A549 (cell line): ENCODE measurements around the gene ATOSB. TPM values are rescaled to one million over a fixed set of nuclear protein-coding genes. Genes with fewer than 3 reads are reported as not detected.

Source experiments
- ATAC-seq, 2 experiments: fragments of 200-7000 bp in 1 of 2; fragments of >200 bp in 1 of 2; cut with Nextera tagmentation in 1 of 2; cut with Tn5 transposase in 1 of 2; 3 replicates each; pipeline versions ENCODE4 v1.8.0 to v1.9.1; 2018 to 2020; ENCODE audit warnings: mild to moderate bottlenecking in 1 of 2, moderate library complexity in 1 of 2
- CTCF ChIA-PET: fragments of 300-600 bp; sonication (Branson Sonifier 250); formaldehyde crosslinking; extraction: SDS; loops from one replicate; lab custom pipeline; 2021; ENCODE audit warnings: antibody characterized with exemption, inconsistent platforms; lab: Yijun Ruan, JAX
- POLR2A ChIA-PET: fragments of 350-600 bp; formaldehyde crosslinking; extraction: SDS; loops from one replicate; lab custom pipeline; 2021; ENCODE audit warnings: antibody characterized with exemption, inconsistent platforms; lab: Yijun Ruan, JAX
- DNase-seq, 2 experiments: peaks; one replicate each; pipeline versions ENCODE4 v3.0.0 to v3.0.0-alpha.2; 2011 to 2016; ENCODE audit warnings: low read depth in 1 of 2, low spot score in 1 of 2
- FAIRE-seq: peaks from 2 replicates; lab custom pipeline; 2011; peaks lifted over from hg19 to GRCh38; lab: Jason Lieb, UNC
- H3K27ac ChIP-seq, 2 experiments: fragments of >200 bp; sonication (Bioruptor Twin); formaldehyde crosslinking; 3 replicates each; pipeline ENCODE4 v1.5.1; 2016 to 2017
- H3K4me1 ChIP-seq: fragments of >200 bp; sonication (Bioruptor Twin); formaldehyde crosslinking; 3 replicates; pipeline ENCODE4 v1.6.1; 2016
- H3K4me2 ChIP-seq: fragments of >200 bp; sonication (Bioruptor Twin); formaldehyde crosslinking; 3 replicates; pipeline ENCODE4 v1.6.1; 2016
- H3K4me3 ChIP-seq: fragments of >200 bp; sonication (Bioruptor Twin); formaldehyde crosslinking; 3 replicates; pipeline ENCODE4 v1.5.1; 2016
- H3K9me3 ChIP-seq: fragments of >200 bp; sonication (Bioruptor Twin); formaldehyde crosslinking; 3 replicates; pipeline ENCODE4 v1.6.1; 2016
- ATOH8 ChIP-seq: fragments of 250-450 bp; sonication (Bioruptor Pico); IDR thresholded peaks from 2 replicates; pipeline ENCODE4 v1.5.0; 2020; ENCODE audit warnings: low read depth, mild to moderate bottlenecking, moderate library complexity
- CTCF ChIP-seq: fragments of >200 bp; sonication (Bioruptor Twin); formaldehyde crosslinking; IDR thresholded peaks from 3 replicates; pipeline ENCODE4 v1.5.1; 2016
- ELK1 ChIP-seq: fragments of 150-350 bp; IDR thresholded peaks from 2 replicates; pipeline ENCODE4 v1.6.1; 2014; ENCODE audit warnings: low read depth, mild to moderate bottlenecking, low read length
- ESRRA ChIP-seq: fragments of 150-350 bp; IDR thresholded peaks from 2 replicates; pipeline ENCODE4 v1.6.1; 2014; ENCODE audit warnings: mild to moderate bottlenecking, low read length, borderline replicate concordance
- FOXS1 ChIP-seq: fragments of 250-450 bp; sonication (Bioruptor Pico); IDR thresholded peaks from 2 replicates; pipeline ENCODE4 v1.5.0; 2020; ENCODE audit warnings: mild to moderate bottlenecking, moderate library complexity
- HES2 ChIP-seq: fragments of >200 bp; sonication (Bioruptor Twin); formaldehyde crosslinking; IDR thresholded peaks from 2 replicates; pipeline ENCODE4 v1.6.1; 2016
- HEYL ChIP-seq: fragments of 250-450 bp; sonication (Bioruptor Pico); IDR thresholded peaks from 2 replicates; pipeline ENCODE4 v1.8.0; 2021; ENCODE audit warnings: mild to moderate bottlenecking, moderate library complexity
- HOXB13 ChIP-seq: fragments of 250-450 bp; sonication (Bioruptor Pico); IDR thresholded peaks from 2 replicates; pipeline ENCODE4 v1.5.0; 2020; ENCODE audit warnings: low read depth, mild to moderate bottlenecking, moderate library complexity
- HOXB5 ChIP-seq: fragments of 250-450 bp; sonication (Bioruptor Pico); IDR thresholded peaks from 2 replicates; pipeline ENCODE4 v1.5.0; 2020; ENCODE audit warnings: mild to moderate bottlenecking, moderate library complexity
- KDM5A ChIP-seq: fragments of 200-600 bp; sonication (generic); IDR thresholded peaks from 2 replicates; pipeline ENCODE4 v1.6.1; 2016; ENCODE audit warnings: antibody characterized with exemption, mild to moderate bottlenecking
- NFE2L2 ChIP-seq: fragments of 150-350 bp; conservative IDR thresholded peaks from 2 replicates; pipeline ENCODE4 v1.6.1; 2014; ENCODE audit warnings: low read length
- PHF8 ChIP-seq: fragments of 200-600 bp; sonication (generic); IDR thresholded peaks from 2 replicates; pipeline ENCODE4 v1.6.1; 2016; ENCODE audit warnings: low read depth, mild to moderate bottlenecking, antibody characterized with exemption, moderate library complexity, borderline replicate concordance
- POLR2AphosphoS2 ChIP-seq: conservative IDR thresholded peaks from 2 replicates; pipeline ENCODE4 v1.6.1; 2012; ENCODE audit warnings: low read length, improper control_type of control experiment, inconsistent platforms
- RAD21 ChIP-seq, 2 experiments: fragments of >200 bp in 1 of 2; sonication (Bioruptor Twin) in 1 of 2; formaldehyde crosslinking in 1 of 2; IDR thresholded peaks in 1 of 2; conservative IDR thresholded peaks in 1 of 2; 2 replicates in 1 of 2; 3 replicates in 1 of 2; pipeline ENCODE4 v1.6.1; 2012 to 2018; ENCODE audit warnings: inconsistent platforms in 1 of 2
- RARB ChIP-seq: fragments of 250-450 bp; sonication (Bioruptor Pico); IDR thresholded peaks from 2 replicates; pipeline ENCODE4 v1.8.0; 2021; ENCODE audit warnings: mild to moderate bottlenecking, moderate library complexity
- RCOR1 ChIP-seq: fragments of 150-350 bp; IDR thresholded peaks from 2 replicates; pipeline ENCODE4 v1.6.1; 2014; ENCODE audit warnings: antibody characterized with exemption, low read length, low read depth
- SMC3 ChIP-seq: fragments of >200 bp; sonication (Bioruptor Twin); formaldehyde crosslinking; IDR thresholded peaks from 3 replicates; pipeline ENCODE4 v1.6.1; 2018; ENCODE audit warnings: inconsistent platforms
- TFCP2L1 ChIP-seq: fragments of 250-450 bp; sonication (Bioruptor Pico); IDR thresholded peaks from 2 replicates; pipeline ENCODE4 v1.5.0; 2021; ENCODE audit warnings: mild to moderate bottlenecking
- ZSCAN20 ChIP-seq: fragments of 250-450 bp; sonication (Bioruptor Pico); IDR thresholded peaks from 2 replicates; pipeline ENCODE4 v1.8.0; 2022; ENCODE audit warnings: mild to moderate bottlenecking, moderate library complexity
- WGBS: methylation state at CpG from one replicate; pipeline ENCODE4 v1.1.6; 2017; ENCODE audit errors: missing lambda C conversion rate; 5-methylcytosine and 5-hydroxymethylcytosine counted together
- polyA plus RNA-seq, 4 experiments: library from polyadenylated mRNA; depleted of rRNA in 3 of 4; stranded (reverse); fragments of >200 nt; fragmentation: RNase III in 1 of 4; extraction: RNeasy Plus Mini Kit Qiagen cat#74134 plus additional on column Dnase treatment in 1 of 4; gene quantifications; 2 replicates in 3 of 4; 3 replicates in 1 of 4; pipeline ENCODE4 v1.2.3, GENCODE V29; 2011 to 2017

The ATOSB gene
- polyA plus RNA-seq, 2 of the 4 experiments (the other 2 are of a cell fraction): 11.8 to 14.0 TPM

- POLR2A ChIA-PET: interaction anchor here (0.8 to 2.2 kb wide), 5 partner anchors 37 to 488 kb away, joined by 3 to 8 read pairs (median 3); partner anchors contain the start of genes FANCG, TESK1 and UNC13B
- FAIRE-seq: no peak
- H3K4me2 ChIP-seq: peak overlapping the region; percentile 92
- CTCF ChIA-PET: interaction anchor here (0.6 to 15.8 kb wide), 49 partner anchors 10 to 613 kb away, joined by 3 to 129 read pairs (median 3); partner anchors contain the start of genes PIGO and UNC13B
- WGBS: 38% methylated on average over 30 of the region's 30 CpGs
- DNase-seq: peak; percentile 90 to 93
- peaks cover 27% of the 10 kb centered on the region for H3K4me1 ChIP-seq
- peak overlapping the region; percentile 48 for H3K4me3 ChIP-seq
- H3K27ac ChIP-seq: peak overlapping the region; percentile 44 to 71; a peak in 4 of 6 replicates
- ATAC-seq: peak; percentile 65 to 83
- TF ChIP-seq RCOR1 (no peak), RAD21 (conservative IDR thresholded peaks at IDR 0.05 in 1 of 2, IDR thresholded peaks at IDR 0.05 in 1 of 2) (peak; percentile 94 to 96), SMC3 (peak; percentile 94), CTCF (peak; percentile 98)
- no peaks in the 10 kb centered on the region for H3K9me3 ChIP-seq
Observed at GRCh38 chr9:35116898-35117551, 1.4 kb upstream of the ATOSB start.

GRCh38 chr9:35116539-35116897 lies 856 bp upstream of the ATOSB start:
- POLR2A ChIA-PET: interaction anchor here (0.8 to 2.2 kb wide), 10 partner anchors 20 to 488 kb away, joined by 3 to 12 read pairs (median 5); partner anchors contain the start of genes FANCG, PIGO, RUSC2 and TESK1
- Histone ChIP-seq H3K4me1 (peaks cover 31% of the 10 kb centered on the region), H3K9me3 (no peaks in the 10 kb centered on the region), H3K4me2 (peak overlapping the region; percentile 92), H3K27ac (peak overlapping the region; percentile 71 to 86)
- FAIRE-seq (no peak), DNase-seq (no peak), ATAC-seq (peak; percentile 40 to 49)
- WGBS: 2% methylated on average over 12 of the region's 12 CpGs
- CTCF ChIA-PET: interaction anchor here (0.5 to 15.8 kb wide), 40 partner anchors 10 to 615 kb away, joined by 3 to 129 read pairs (median 4); partner anchors contain the start of genes PIGO, TLN1 and UNC13B
- TF ChIP-seq RCOR1 (no peak), HES2 (no peak), RARB (no peak), ESRRA (no peak), ZSCAN20 (no peak), KDM5A (peak; percentile 65; the same call in 1 of the 2 replicates), PHF8 (0 out of 2 replicates have a peak, but pooled peaks have one; percentile 28), NFE2L2 (no peak), ATOH8 (CRISPR knock-in tag) (no peak), POLR2AphosphoS2 (no peak)
- TF ChIP-seq, all 56 proteins: peak for 2
- H3K4me3 ChIP-seq: peak overlapping the region; percentile 48

- ATAC-seq: 0 out of 6 replicates have a peak, but pooled peaks of 1 of the 2 experiments have one; percentile 12
- H3K4me1 ChIP-seq: peaks cover 40% of the 10 kb centered on the region
Observed at GRCh38 chr9:35114840-35115628, 628 bp downstream of the ATOSB start.

More at GRCh38 chr9:35114840-35115628, 628 bp downstream of the ATOSB start:
- WGBS: 36% methylated on average over 8 of the region's 12 CpGs
- DNase-seq: peak in 1 of 2 experiments; percentile 38
- TF ChIP-seq TFCP2L1 (CRISPR knock-in tag) (no peak), ESRRA (no peak), ELK1 (no peak), FOXS1 (no peak), HES2 (no peak), HOXB13 (CRISPR knock-in tag) (no peak), HEYL (no peak), HOXB5 (no peak)
- H3K4me2 ChIP-seq: peak overlapping the region; percentile 92
- peak overlapping the region; percentile 71 to 86 for H3K27ac ChIP-seq
- peak overlapping the region; percentile 48 for H3K4me3 ChIP-seq
- ChIA-PET POLR2A (interaction anchor here (0.8 to 2.2 kb wide), 17 partner anchors 12 to 490 kb away, joined by 3 to 19 read pairs (median 6); partner anchors contain the start of genes FANCG, PIGO, RUSC2 and STOML2), CTCF (interaction anchor here (0.8 to 15.8 kb wide), 19 partner anchors 9 to 616 kb away, joined by 3 to 129 read pairs (median 4); partner anchors contain the start of genes PIGO, TLN1 and VCP)
- FAIRE-seq: no peak
- H3K9me3 ChIP-seq: no peaks in the 10 kb centered on the region
